ENCODE data around the gene ACSL1. TPM values are rescaled to one million over a fixed set of nuclear protein-coding genes. Genes with fewer than 3 reads are reported as not detected.
A peak's percentile ranks its signal among the peaks of the same experiment; 100 is the strongest.

ACSL1 gene
- total and polyA plus RNA-seq, 8 donors: 18.5 to 270 (median 26.4) TPM

GRCh38 chr4:184760681-184761080, 65.1 kb downstream of the ACSL1 start:
- ATAC-seq: no peak
- H3K4me3 ChIP-seq: no peak overlapping the region
- peaks cover 0 to 98% of the 10 kb centered on the region in 2 donors for H3K36me3 ChIP-seq
- intact Hi-C loops (cut with DNase I): no loop called here
- H3K27ac ChIP-seq: no peak overlapping the region
- no peaks in the 10 kb centered on the region for H3K27me3 ChIP-seq
- DNase-seq: no peak
- no peaks in the 10 kb centered on the region for H3K9me3 ChIP-seq
- no peaks in the 10 kb centered on the region for H3K4me1 ChIP-seq
- no peak for TF ChIP-seq CTCF (IDR thresholded peaks at IDR 0.05)

- no peak for DNase-seq
- no peaks in the 10 kb centered on the region for H3K9me3 ChIP-seq
- no peak overlapping the region for H3K4me3 ChIP-seq
- H3K27me3 ChIP-seq: no peaks in the 10 kb centered on the region
- intact Hi-C loops (cut with DNase I): loop anchor here in 1 of 2 donors (10.0 kb wide), 1 partner anchor 227 kb away; no protein-coding TSS in a partner anchor
- no peak for ATAC-seq
- peaks cover 0 to 98% of the 10 kb centered on the region in 2 donors for H3K36me3 ChIP-seq
- no peak for TF ChIP-seq CTCF (IDR thresholded peaks at IDR 0.05)
- H3K4me1 ChIP-seq: no peaks in the 10 kb centered on the region
- H3K27ac ChIP-seq: no peak overlapping the region
Measured at GRCh38 chr4:184757810-184758209, 68.0 kb downstream of the ACSL1 start.

- Histone ChIP-seq H3K27me3 (no peaks in the 10 kb centered on the region), H3K4me1 (no peaks in the 10 kb centered on the region), H3K27ac (no peak overlapping the region), H3K4me3 (no peak overlapping the region), H3K9me3 (no peaks in the 10 kb centered on the region), H3K36me3 (peaks cover 0 to 96% of the 10 kb centered on the region in 2 donors)
- peak; percentile 46 for ATAC-seq
- no peak for TF ChIP-seq CTCF (IDR thresholded peaks at IDR 0.05)
- DNase-seq: no peak
- intact Hi-C loops (cut with DNase I): loop anchor here in 1 of 2 donors (10.0 kb wide), 1 partner anchor 228 kb away; no protein-coding TSS in a partner anchor
Measured at GRCh38 chr4:184756399-184756798, 69.4 kb downstream of the ACSL1 start.

GRCh38 chr4:184755278-184755677, 70.5 kb downstream of the ACSL1 start:
- DNase-seq (no peak), ATAC-seq (peak; percentile 22)
- Histone ChIP-seq H3K4me1 (no peaks in the 10 kb centered on the region), H3K27me3 (no peaks in the 10 kb centered on the region), H3K9me3 (no peaks in the 10 kb centered on the region), H3K4me3 (no peak overlapping the region), H3K36me3 (peaks cover 0 to 85% of the 10 kb centered on the region in 2 donors), H3K27ac (no peak overlapping the region)
- TF ChIP-seq CTCF (IDR thresholded peaks at IDR 0.05): no peak
- intact Hi-C loops (cut with DNase I): loop anchor here in 1 of 2 donors (10.0 kb wide), 1 partner anchor 230 kb away; no protein-coding TSS in a partner anchor

GRCh38 chr4:184752496-184753275, 73.1 kb downstream of the ACSL1 start:
- no peak for DNase-seq
- no peak for TF ChIP-seq CTCF (IDR thresholded peaks at IDR 0.05)
- no peak overlapping the region for H3K27ac ChIP-seq
- ATAC-seq: no peak
- intact Hi-C loops (cut with DNase I): loop anchor here in 1 of 2 donors (10.0 kb wide), 1 partner anchor 232 kb away; no protein-coding TSS in a partner anchor
- H3K9me3 ChIP-seq: no peaks in the 10 kb centered on the region
- H3K4me1 ChIP-seq: peaks cover 0 to 15% of the 10 kb centered on the region in 2 donors
- no peak overlapping the region for H3K4me3 ChIP-seq
- H3K27me3 ChIP-seq: no peaks in the 10 kb centered on the region
- peaks cover 0 to 61% of the 10 kb centered on the region in 2 donors for H3K36me3 ChIP-seq
